Spleen (tissue), 11 donors: ENCODE data around the gene DUOXA1. TPM values are rescaled to one million over a fixed set of nuclear protein-coding genes. Genes with fewer than 3 reads are reported as not detected.

Experiments
- DNase-seq: peaks from one replicate; pipeline ENCODE4 v3.0.0-alpha.2; 2020
- H3K27ac ChIP-seq, 8 donors: fragments of 200-600 bp; sonication (generic) in 7 of 8; 1 replicate in 4 of 8; 2 replicates in 4 of 8; pipeline versions ENCODE4 v1.5.0 to v1.8.0; 2016 to 2021; ENCODE audit warnings: inconsistent platforms in 4 of 8, mild to moderate bottlenecking in 4 of 8, moderate library complexity in 1 of 8
- H3K27me3 ChIP-seq, 7 donors: fragments of 200-600 bp; sonication (generic) in 6 of 7; replicated peaks in 1 of 7; 1 replicate in 4 of 7; 2 replicates in 3 of 7; pipeline versions ENCODE4 v1.5.0 to v1.8.0; 2016 to 2021; ENCODE audit warnings: inconsistent platforms in 3 of 7, mild to moderate bottlenecking in 1 of 7
- H3K36me3 ChIP-seq, 6 donors: fragments of 200-600 bp; sonication (generic) in 5 of 6; 1 replicate in 4 of 6; 2 replicates in 2 of 6; pipeline versions ENCODE4 v1.5.0 to v1.8.0; 2016 to 2021; ENCODE audit warnings: inconsistent platforms in 2 of 6
- H3K4me1 ChIP-seq, 6 donors: fragments of 200-600 bp; sonication (generic) in 5 of 6; 1 replicate in 3 of 6; 2 replicates in 3 of 6; pipeline versions ENCODE4 v1.5.0 to v1.8.0; 2016 to 2021; ENCODE audit warnings: inconsistent platforms in 3 of 6
- H3K4me3 ChIP-seq, 8 donors: fragments of 200-600 bp; sonication (generic) in 7 of 8; 1 replicate in 4 of 8; 2 replicates in 4 of 8; pipeline versions ENCODE4 v1.5.0 to v1.8.0; 2016 to 2021; ENCODE audit warnings: inconsistent platforms in 4 of 8, mild to moderate bottlenecking in 4 of 8, moderate library complexity in 2 of 8
- H3K9me3 ChIP-seq, 8 donors: fragments of 200-600 bp; sonication (generic) in 7 of 8; 1 replicate in 4 of 8; 2 replicates in 4 of 8; pipeline versions ENCODE4 v1.5.0 to v1.8.0; 2016 to 2021; ENCODE audit warnings: inconsistent platforms in 4 of 8
- POLR2A ChIP-seq, 3 donors: fragments of 450-650 bp; IDR thresholded peaks; one replicate each; pipeline ENCODE4 v1.5.1; 2017; ENCODE audit warnings: antibody characterized with exemption in 3 of 3, mild to moderate bottlenecking in 1 of 3
- POLR2AphosphoS5 ChIP-seq, 3 donors: sonication (generic); formaldehyde crosslinking; IDR thresholded peaks; one replicate each; pipeline ENCODE4 v1.5.1; 2017; ENCODE audit warnings: antibody characterized with exemption in 3 of 3
- WGBS, 5 donors: extraction: QIAGEN DNeasy Blood & Tissue Kit in 3 of 5; methylation state at CpG; one replicate each; pipeline versions ENCODE4 v1.1.5 to v1.1.7; 2013 to 2018; 5-methylcytosine and 5-hydroxymethylcytosine counted together
- intact Hi-C: fragments of 100-400 bp; cut with DNase I; formaldehyde crosslinking; loops from one replicate; pipeline ENCODE4 v1.15.0; 2023; ENCODE audit warnings: low total_unique reads
- polyA plus RNA-seq, 3 donors: library from polyadenylated mRNA; stranded (reverse); fragments of 200-250 nt; gene quantifications; one replicate each; pipeline ENCODE4 v1.2.1, GENCODE V29; 2013
- total RNA-seq, 7 donors: library from RNA; depleted of rRNA in 3 of 7; stranded (reverse); fragments of >200 nt in 3 of 7; fragmentation: NEBNext Ultra II Directional in 4 of 7; extraction: Animal tissue kit (Norgen Biotek cat#: 25700) in 4 of 7; gene quantifications; one replicate each; pipeline versions ENCODE4 v1.1.0 to v1.2.1, GENCODE V29; 2016 to 2021
- TF ChIP-seq, protein P1 (sequence below), 11 experiments: fragments of 200-600 bp in 7 of 11; fragments of 450-650 bp in 4 of 11; sonication (generic) in 4 of 11; IDR thresholded peaks in 8 of 11; conservative IDR thresholded peaks in 3 of 11; 1 replicate in 7 of 11; 2 replicates in 4 of 11; pipeline versions ENCODE4 v1.4.0 to v1.8.0; 2016 to 2021; ENCODE audit warnings: antibody characterized with exemption in 11 of 11, inconsistent platforms in 4 of 11, mild to moderate bottlenecking in 1 of 11
- donor health status: healthy with polysubstance abuse.
- donor health status: DM: no; HTN: no; CAD: no; lungs with moderate emphysema.
- donor health status: DM: no; HTN: no; CAD: no.
- donor health status: Bipolar disorder and iron deficiency.
- donor health status: healthy.
- donor health status: DM: no; HTN: no; CAD: no.
- donor health status: DM: yes; HTN: yes; CAD: no.

The DUOXA1 gene
- total and polyA plus RNA-seq, 10 donors, result 0.03 to 0.38 (median 0.10) TPM; not detected in 5

DNA sequence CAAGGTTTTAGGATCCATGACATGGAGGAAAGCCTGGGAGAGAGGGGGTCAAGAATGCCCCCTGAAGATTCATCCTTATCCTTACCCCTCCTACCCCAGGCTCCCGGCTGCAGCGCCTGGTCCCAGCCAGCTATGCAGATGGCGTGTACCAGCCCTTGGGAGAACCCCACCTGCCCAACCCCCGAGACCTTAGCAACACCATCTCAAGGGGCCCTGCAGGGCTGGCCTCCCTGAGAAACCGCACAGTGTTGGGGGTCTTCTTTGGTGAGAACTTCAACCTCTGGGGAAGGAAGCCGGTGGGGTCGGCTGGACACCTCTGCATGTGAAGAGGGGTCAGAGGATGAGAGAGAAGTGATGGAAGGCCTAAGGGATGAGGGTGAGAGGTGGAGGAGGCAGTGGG lies 4.4 kb upstream of the DUOXA1 start:
- DNase-seq, result no peak
- no peak overlapping the region for H3K27ac ChIP-seq
- TF ChIP-seq, protein P1, sequence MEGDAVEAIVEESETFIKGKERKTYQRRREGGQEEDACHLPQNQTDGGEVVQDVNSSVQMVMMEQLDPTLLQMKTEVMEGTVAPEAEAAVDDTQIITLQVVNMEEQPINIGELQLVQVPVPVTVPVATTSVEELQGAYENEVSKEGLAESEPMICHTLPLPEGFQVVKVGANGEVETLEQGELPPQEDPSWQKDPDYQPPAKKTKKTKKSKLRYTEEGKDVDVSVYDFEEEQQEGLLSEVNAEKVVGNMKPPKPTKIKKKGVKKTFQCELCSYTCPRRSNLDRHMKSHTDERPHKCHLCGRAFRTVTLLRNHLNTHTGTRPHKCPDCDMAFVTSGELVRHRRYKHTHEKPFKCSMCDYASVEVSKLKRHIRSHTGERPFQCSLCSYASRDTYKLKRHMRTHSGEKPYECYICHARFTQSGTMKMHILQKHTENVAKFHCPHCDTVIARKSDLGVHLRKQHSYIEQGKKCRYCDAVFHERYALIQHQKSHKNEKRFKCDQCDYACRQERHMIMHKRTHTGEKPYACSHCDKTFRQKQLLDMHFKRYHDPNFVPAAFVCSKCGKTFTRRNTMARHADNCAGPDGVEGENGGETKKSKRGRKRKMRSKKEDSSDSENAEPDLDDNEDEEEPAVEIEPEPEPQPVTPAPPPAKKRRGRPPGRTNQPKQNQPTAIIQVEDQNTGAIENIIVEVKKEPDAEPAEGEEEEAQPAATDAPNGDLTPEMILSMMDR (IDR thresholded peaks at IDR 0.05 in 8 of 11, conservative IDR thresholded peaks at IDR 0.05 in 3 of 11), result no peak
- TF ChIP-seq POLR2AphosphoS5 (IDR thresholded peaks at IDR 0.05), result no peak
- no peak for TF ChIP-seq POLR2A (IDR thresholded peaks at IDR 0.05)
- H3K36me3 ChIP-seq, result no peaks in the 10 kb centered on the region
- H3K4me3 ChIP-seq, result no peak overlapping the region
- H3K4me1 ChIP-seq, result peaks cover 6 to 29% (median 17%) of the 10 kb centered on the region in 6 donors
- H3K27me3 ChIP-seq, result peaks cover 0 to 81% (median 41%) of the 10 kb centered on the region in 7 donors
- intact Hi-C loops, result no loop called here
- 83 to 93% (median 91%) methylated on average over 7 of the region's 7 CpGs for WGBS, 5 donors
- no peaks in the 10 kb centered on the region for H3K9me3 ChIP-seq

DNA sequence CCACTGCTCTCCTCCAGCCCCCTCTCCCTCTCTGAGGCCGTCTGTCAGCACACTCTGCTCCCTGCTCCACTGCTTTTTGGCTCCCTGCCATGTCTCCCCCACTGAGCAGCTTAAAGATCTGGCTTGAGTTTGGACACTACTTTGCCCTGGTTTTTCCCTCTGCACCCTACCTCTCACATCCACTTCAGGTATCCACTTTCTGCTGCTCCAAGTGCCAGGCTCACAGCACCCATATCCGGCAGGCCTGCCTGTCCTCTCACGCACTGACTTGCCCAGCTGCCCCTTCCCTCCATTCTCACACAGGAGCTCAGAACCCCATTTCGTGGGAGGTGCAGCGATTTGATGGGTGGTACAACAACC lies 3.9 kb upstream of the DUOXA1 start:
- no peaks in the 10 kb centered on the region for H3K9me3 ChIP-seq
- no peaks in the 10 kb centered on the region for H3K36me3 ChIP-seq
- H3K4me1 ChIP-seq, result peaks cover 6 to 34% (median 20%) of the 10 kb centered on the region in 6 donors
- TF ChIP-seq POLR2A (IDR thresholded peaks at IDR 0.05) (no peak), POLR2AphosphoS5 (IDR thresholded peaks at IDR 0.05) (no peak)
- TF ChIP-seq, protein P1 (IDR thresholded peaks at IDR 0.05 in 8 of 11, conservative IDR thresholded peaks at IDR 0.05 in 3 of 11), result no peak
- no peak for DNase-seq
- no peak overlapping the region for H3K27ac ChIP-seq
- intact Hi-C loops, result no loop called here
- H3K27me3 ChIP-seq, result peaks cover 2 to 83% (median 46%) of the 10 kb centered on the region in 7 donors
- H3K4me3 ChIP-seq, result no peak overlapping the region
- 61 to 80% (median 76%) methylated on average over 5 of the region's 5 CpGs for WGBS, 5 donors

DNA sequence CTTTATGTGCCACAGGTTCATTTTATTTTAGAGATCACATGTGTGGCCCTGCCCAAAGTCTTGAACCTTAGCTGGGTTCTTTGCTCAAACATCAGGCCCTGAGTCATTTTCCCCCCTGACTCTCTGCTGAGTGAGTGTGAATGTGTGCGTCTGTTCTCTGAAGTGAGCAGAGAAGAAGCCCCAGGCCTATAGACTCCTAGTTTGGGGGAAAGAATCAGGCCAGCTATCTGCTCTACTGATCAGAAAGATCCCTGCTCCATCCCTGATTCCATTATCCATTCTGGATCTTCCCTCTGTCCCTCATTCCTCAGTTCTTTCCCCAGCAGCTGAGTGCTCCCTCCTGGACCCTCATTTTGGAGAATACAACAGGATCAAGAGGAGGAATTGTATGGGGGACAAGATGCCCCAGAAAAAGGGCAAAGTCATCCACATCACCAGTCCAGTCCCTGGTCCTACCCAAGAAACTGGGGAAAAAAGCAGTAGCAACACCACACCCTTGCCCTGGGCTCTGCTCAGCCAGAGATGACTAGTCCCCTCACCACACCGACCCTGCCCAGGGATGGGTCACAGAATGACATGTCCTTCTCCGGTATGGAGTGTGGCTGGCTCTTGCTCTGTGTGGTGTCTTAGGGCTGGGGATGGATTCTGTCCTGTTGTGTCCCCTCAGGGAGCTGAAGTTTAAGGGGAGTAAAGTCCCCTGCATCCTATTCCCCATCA lies 3.3 kb upstream of the DUOXA1 start:
- WGBS, 5 donors, result 69 to 84% (median 76%) methylated on average over 3 of the region's 3 CpGs
- intact Hi-C loops, result no loop called here
- TF ChIP-seq POLR2A (IDR thresholded peaks at IDR 0.05), result no peak
- DNase-seq, result no peak
- no peak overlapping the region for H3K27ac ChIP-seq
- peaks cover 2 to 89% (median 51%) of the 10 kb centered on the region in 7 donors for H3K27me3 ChIP-seq
- H3K9me3 ChIP-seq, result no peaks in the 10 kb centered on the region
- peaks cover 6 to 34% (median 20%) of the 10 kb centered on the region in 6 donors for H3K4me1 ChIP-seq
- no peak overlapping the region for H3K4me3 ChIP-seq
- H3K36me3 ChIP-seq, result no peaks in the 10 kb centered on the region

DNA sequence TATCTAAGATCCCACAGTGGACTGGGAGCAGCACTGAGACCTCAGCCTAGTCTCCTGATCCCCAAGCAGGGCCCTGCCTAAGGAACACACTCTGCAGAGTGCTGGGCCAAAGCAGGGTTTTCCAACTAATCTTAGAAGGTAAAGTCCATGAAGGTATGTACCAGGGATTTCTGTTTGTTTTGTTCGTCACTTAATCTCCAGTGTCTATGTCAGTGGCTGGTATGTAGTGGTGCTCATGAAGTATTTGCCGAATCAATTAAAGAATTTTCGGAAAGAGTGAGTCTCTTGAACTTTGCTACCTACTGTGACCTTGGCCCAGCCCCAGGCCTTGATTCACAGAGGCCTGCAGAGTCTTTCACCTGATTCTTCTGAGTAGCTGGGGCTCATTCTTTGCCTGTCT lies 1.8 kb upstream of the DUOXA1 start:
- no peak for TF ChIP-seq POLR2A (IDR thresholded peaks at IDR 0.05)
- TF ChIP-seq POLR2AphosphoS5 (IDR thresholded peaks at IDR 0.05), result no peak
- TF ChIP-seq, protein P1 (IDR thresholded peaks at IDR 0.05 in 8 of 11, conservative IDR thresholded peaks at IDR 0.05 in 3 of 11), result no peak
- 93 to 98% (median 96%) methylated on average over 3 of the region's 3 CpGs for WGBS, 5 donors
- intact Hi-C loops, result no loop called here
- Histone ChIP-seq H3K27me3 (peaks cover 2 to 85% (median 57%) of the 10 kb centered on the region in 7 donors), H3K36me3 (no peaks in the 10 kb centered on the region), H3K4me3 (no peak overlapping the region), H3K27ac (no peak overlapping the region), H3K4me1 (peaks cover 6 to 33% (median 20%) of the 10 kb centered on the region in 6 donors), H3K9me3 (no peaks in the 10 kb centered on the region)
- no peak for DNase-seq
